NB4 (cell line): ENCODE measurements around the gene FBXO9.

Source experiments
- DNase-seq: peaks from one replicate; pipeline ENCODE4 v3.0.0; 2010; ENCODE audit warnings: low read depth
- H3K4me3 ChIP-seq: one replicate; pipeline ENCODE4 v1.5.1; 2011; ENCODE audit warnings: mild to moderate bottlenecking, low read depth, low read length, moderate library complexity
- CTCF ChIP-seq: IDR thresholded peaks from one replicate; pipeline ENCODE4 v1.5.1; 2012; ENCODE audit warnings: low read depth, low read length
- MAX ChIP-seq: IDR thresholded peaks from 2 replicates; pipeline ENCODE4 v1.6.1; 2011; ENCODE audit warnings: low read depth, low read length
- MYC ChIP-seq: IDR thresholded peaks from 2 replicates; pipeline ENCODE4 v1.6.1; 2011; ENCODE audit warnings: low read depth, low read length
- POLR2A ChIP-seq: IDR thresholded peaks from 2 replicates; pipeline ENCODE4 v1.6.1; 2011; ENCODE audit warnings: mild to moderate bottlenecking; ENCODE audit not compliant: insufficient read length; ENCODE audit errors: extremely low read depth

FBXO9 gene

GRCh38 chr6:53109612-53110011 is 44.4 kb downstream of the FBXO9 start:
- DNase-seq = no peak
- no peak for TF ChIP-seq MYC
- TF ChIP-seq MAX = no peak
- no peak for TF ChIP-seq POLR2A
- TF ChIP-seq CTCF = no peak
- no peak overlapping the region for H3K4me3 ChIP-seq

GRCh38 chr6:53111865-53112264 is 46.7 kb downstream of the FBXO9 start:
- no peak for DNase-seq
- no peak overlapping the region for H3K4me3 ChIP-seq
- TF ChIP-seq MYC = no peak
- TF ChIP-seq POLR2A = no peak
- no peak for TF ChIP-seq CTCF
- TF ChIP-seq MAX = no peak

GRCh38 chr6:53112404-53112803 is 47.2 kb downstream of the FBXO9 start:
- TF ChIP-seq MAX = no peak
- no peak for TF ChIP-seq CTCF
- no peak for TF ChIP-seq MYC
- no peak for TF ChIP-seq POLR2A
- no peak overlapping the region for H3K4me3 ChIP-seq
- DNase-seq = no peak

GRCh38 chr6:53112871-53113270 is 47.7 kb downstream of the FBXO9 start:
- TF ChIP-seq CTCF = no peak
- TF ChIP-seq MYC = no peak
- no peak for TF ChIP-seq MAX
- no peak for TF ChIP-seq POLR2A
- no peak overlapping the region for H3K4me3 ChIP-seq
- no peak for DNase-seq

- DNase-seq = no peak
- TF ChIP-seq MYC = no peak
- TF ChIP-seq POLR2A = no peak
- no peak for TF ChIP-seq CTCF
- TF ChIP-seq MAX = no peak
- H3K4me3 ChIP-seq = no peak overlapping the region
Observed at GRCh38 chr6:53113742-53114141, 48.5 kb downstream of the FBXO9 start.

GRCh38 chr6:53115113-53115512 is 49.9 kb downstream of the FBXO9 start:
- DNase-seq = no peak
- H3K4me3 ChIP-seq = no peak overlapping the region
- TF ChIP-seq MYC (no peak), CTCF (no peak), MAX (no peak), POLR2A (no peak)
